Stimulated activated CD8-positive, alpha-beta memory T cell treated with anti-CD3 and anti-CD28 coated beads, Interleukin-4, amount 100 ng/mL, for 1 hour (primary cell): ENCODE measurements around the gene HOXA9.

Source experiments
- DNase-seq, 2 donors: peaks; one replicate each; pipeline ENCODE4 v3.0.0-alpha.2; 2020; ENCODE audit warnings: low read depth in 2 of 2, low spot score in 1 of 2

HOXA9 gene

GRCh38 chr7:27129729-27130539, 35.4 kb downstream of the HOXA9 start:
- DNase-seq, result no peak

- no peak for DNase-seq
Observed at GRCh38 chr7:27128776-27129728, 36.3 kb downstream of the HOXA9 start.

GRCh38 chr7:27128034-27128433, 37.3 kb downstream of the HOXA9 start:
- DNase-seq, result no peak

GRCh38 chr7:27126596-27127327, 38.6 kb downstream of the HOXA9 start:
- no peak for DNase-seq

GRCh38 chr7:27125986-27126394, 39.3 kb downstream of the HOXA9 start:
- DNase-seq, result no peak

- no peak for DNase-seq
Observed at GRCh38 chr7:27124902-27125689, 40.2 kb downstream of the HOXA9 start.

DNA sequence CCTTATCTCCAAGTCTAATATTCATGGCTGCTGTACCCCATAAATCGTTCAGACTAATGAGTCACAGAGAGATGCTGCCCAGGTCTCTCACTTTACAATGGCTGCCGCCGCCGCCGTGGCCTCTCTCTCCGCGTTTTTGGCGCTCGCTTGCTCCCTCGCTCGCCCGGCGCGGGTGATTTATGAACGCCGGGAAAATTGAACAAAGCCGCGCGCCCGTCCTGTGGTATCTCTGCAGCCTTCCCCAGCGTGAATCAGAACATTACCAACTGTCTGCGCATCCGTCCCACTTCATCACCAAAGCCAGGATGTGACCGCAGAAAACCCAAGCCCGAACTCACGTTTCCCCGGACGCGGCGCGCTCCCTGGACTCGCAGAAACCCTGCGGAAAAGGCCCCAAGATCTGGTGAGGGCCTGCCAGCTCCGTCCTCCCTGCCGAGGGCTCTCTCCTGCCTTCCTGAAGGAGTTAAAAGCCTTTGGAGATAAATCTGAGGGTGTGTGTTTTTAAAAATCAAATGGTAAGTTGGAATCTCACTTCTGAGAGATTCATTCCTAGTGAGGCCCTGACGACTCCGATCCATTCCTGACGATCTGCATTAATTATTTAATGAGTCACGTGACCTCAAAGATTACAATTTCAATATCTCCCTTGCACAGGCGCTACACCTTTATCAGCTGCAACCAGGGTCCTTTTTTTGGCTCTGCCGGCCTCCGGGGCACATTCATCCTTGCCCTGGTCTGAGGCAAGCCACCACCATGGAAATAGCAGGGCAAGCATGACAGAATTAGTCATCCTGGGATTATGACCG, 41.0 kb downstream of the HOXA9 start:
- no peak for DNase-seq

GRCh38 chr7:27123477-27124053, 41.8 kb downstream of the HOXA9 start:
- no peak for DNase-seq

- no peak for DNase-seq
Observed at GRCh38 chr7:27123007-27123476, 42.3 kb downstream of the HOXA9 start.

- no peak for DNase-seq
Observed at GRCh38 chr7:27122077-27122910, 43.0 kb downstream of the HOXA9 start.

DNA sequence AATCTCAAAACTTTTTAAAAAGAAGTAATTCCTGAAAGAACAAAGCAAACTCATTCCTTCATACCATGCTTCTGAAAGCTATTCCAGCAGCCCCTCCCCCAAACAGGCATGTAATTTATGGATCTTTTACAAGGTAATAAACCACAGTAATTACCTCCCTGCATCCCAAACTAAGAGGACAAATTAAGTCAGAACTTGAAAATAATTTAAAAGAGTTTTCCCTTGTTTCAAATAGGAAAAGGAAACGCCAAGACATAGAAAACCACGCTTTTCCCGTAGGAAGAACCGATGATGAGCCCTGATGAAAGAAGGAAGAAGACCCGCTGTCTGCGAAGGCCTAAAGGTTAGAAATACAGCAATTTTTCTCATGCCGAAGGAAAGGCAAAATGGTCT, 43.7 kb downstream of the HOXA9 start:
- DNase-seq, result no peak

GRCh38 chr7:27119412-27119911, 45.9 kb downstream of the HOXA9 start:
- DNase-seq, result no peak

- DNase-seq, result no peak
Observed at GRCh38 chr7:27118580-27118979, 46.8 kb downstream of the HOXA9 start.

DNA sequence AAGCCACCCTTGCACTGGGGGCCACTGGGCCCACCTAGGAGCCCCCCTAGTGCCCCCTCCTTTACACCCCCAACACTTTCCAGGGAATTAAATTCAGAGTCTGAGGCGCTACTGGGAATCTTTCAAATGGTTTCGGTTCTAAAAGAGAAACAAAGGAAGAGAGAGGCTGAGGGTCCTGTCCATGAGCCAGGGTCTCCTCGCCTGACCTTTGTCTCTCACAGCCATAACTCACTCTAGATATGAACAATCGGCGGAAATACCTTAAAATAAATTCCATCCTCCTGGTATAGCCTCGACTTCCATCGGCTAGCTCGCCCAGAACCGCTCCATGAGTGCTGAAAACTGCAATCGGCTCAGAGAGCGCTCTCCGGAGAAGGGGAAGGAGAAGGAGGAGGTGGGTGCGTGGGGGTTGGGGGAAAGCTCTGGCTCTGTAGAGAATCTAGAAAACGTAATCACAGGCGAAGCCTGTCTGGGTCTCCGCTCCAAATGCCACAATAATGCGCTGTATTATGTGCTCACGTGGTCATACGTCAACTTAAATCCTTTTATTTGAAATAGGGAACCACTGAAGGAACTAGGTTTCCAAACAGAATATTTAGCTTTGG, 47.3 kb downstream of the HOXA9 start:
- DNase-seq, result no peak

- DNase-seq, result no peak
Observed at GRCh38 chr7:27116962-27117886, 48.1 kb downstream of the HOXA9 start.

DNA sequence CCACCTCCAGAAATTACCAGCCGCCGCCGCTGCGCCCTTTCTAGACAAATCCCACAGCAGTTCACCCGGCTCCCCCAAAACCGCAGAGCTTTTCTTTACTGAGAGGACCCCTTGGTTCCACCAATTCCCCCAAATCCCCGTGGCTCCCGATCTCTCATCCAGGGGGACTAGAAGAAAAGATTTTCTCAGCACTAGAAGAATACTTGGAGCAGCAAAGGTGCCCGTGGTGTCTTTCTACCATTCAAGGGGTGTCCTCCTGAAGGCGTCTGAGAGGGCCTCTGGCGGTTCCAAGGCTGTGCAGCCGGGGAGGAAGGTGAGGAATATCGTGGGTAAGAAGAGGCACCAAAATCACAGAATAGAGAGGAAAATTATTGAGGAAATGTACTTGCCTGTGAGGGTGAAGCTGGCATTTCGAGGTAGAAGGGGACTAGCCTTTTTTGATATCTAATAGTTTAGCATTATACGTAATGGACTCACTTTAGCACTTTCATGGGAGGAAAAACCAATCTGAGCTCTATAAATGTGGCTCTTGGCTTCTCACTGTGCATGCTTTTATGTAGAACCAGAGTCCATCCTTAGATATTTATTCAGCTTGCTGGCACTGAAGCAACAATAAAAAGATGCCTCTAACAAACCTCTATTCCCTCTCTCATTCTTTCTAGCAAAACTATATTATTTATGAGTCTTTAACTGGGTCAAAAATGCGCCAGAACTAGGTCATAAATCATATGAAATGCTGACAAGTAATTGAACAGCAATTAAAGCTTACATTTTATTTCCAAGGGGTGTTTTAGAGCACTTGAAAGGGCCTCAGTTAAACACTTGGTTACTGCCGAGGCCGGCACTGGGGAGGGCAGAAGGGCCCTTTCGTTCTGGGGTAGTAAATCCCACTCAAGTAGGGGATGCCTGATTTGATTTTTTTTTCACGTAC, 49.0 kb downstream of the HOXA9 start:
- no peak for DNase-seq
